CD4-positive, alpha-beta T cell (primary cell): Measurements from ENCODE around the gene IL10RB. TPM values are rescaled to one million over a fixed set of nuclear protein-coding genes. Genes with fewer than 3 reads are reported as not detected.
"Not testable (repeated sequence)": the region's sequence is repeated elsewhere in the genome, so short reads cannot be mapped to it uniquely, and the experiment has no call there.

Source experiments
- ATAC-seq: fragments of 200-7000 bp; cut with Tn5 transposase; one replicate; pipeline ENCODE4 v1.10.0; 2022; ENCODE audit warnings: mild to moderate bottlenecking; ENCODE audit not compliant: poor library complexity
- CTCF ChIA-PET: fragments of 350-600 bp; sonication (Branson Sonifier 250); formaldehyde crosslinking; loops from one replicate; lab custom pipeline; 2021; ENCODE audit warnings: antibody characterized with exemption, inconsistent platforms; lab: Charles Lee
- POLR2A ChIA-PET: fragments of 350-600 bp; sonication (Branson Sonifier 250); formaldehyde crosslinking; loops from one replicate; lab custom pipeline; 2021; ENCODE audit warnings: antibody characterized with exemption, inconsistent platforms; lab: Charles Lee
- DNase-seq, 14 experiments: peaks; one replicate each; pipeline ENCODE4 v3.0.0-alpha.2; 2013 to 2020; ENCODE audit warnings: mixed read lengths in 2 of 14
- H3K27ac ChIP-seq, 2 donors: one replicate each; pipeline versions ENCODE4 v1.5.1 to v1.7.0; 2013; ENCODE audit warnings: low read length in 2 of 2, low read depth in 1 of 2, mild to moderate bottlenecking in 1 of 2
- H3K27me3 ChIP-seq, 2 experiments: 1 replicate in 1 of 2; 2 replicates in 1 of 2; pipeline versions ENCODE4 v1.6.1 to v1.7.0; 2013; ENCODE audit warnings: low read length in 2 of 2, control low read depth in 1 of 2, mild to moderate bottlenecking in 1 of 2, moderate library complexity in 1 of 2; ENCODE audit not compliant: insufficient read depth in 2 of 2, control insufficient read depth in 1 of 2
- H3K36me3 ChIP-seq: one replicate; pipeline ENCODE4 v1.6.1; 2013; ENCODE audit warnings: low read length, control low read depth; ENCODE audit not compliant: insufficient read depth
- H3K4me1 ChIP-seq: one replicate; pipeline ENCODE4 v1.6.1; 2013; ENCODE audit warnings: low read length, control low read depth; ENCODE audit not compliant: insufficient read depth
- H3K4me3 ChIP-seq: one replicate; pipeline ENCODE4 v1.5.1; 2013; ENCODE audit warnings: mild to moderate bottlenecking, low read length, moderate library complexity
- H3K9me3 ChIP-seq, 2 experiments: 1 replicate in 1 of 2; 2 replicates in 1 of 2; pipeline versions ENCODE4 v1.6.1 to v1.7.0; 2013; ENCODE audit warnings: low read length in 2 of 2, mild to moderate bottlenecking in 2 of 2, control low read depth in 1 of 2, moderate library complexity in 1 of 2; ENCODE audit not compliant: control insufficient read depth in 1 of 2, insufficient read depth in 1 of 2
- H3K27ac Mint-ChIP-seq: one replicate; pipeline ENCODE4 v1.8.0; 2020; ENCODE audit warnings: mixed read lengths
- H3K27me3 Mint-ChIP-seq: one replicate; pipeline ENCODE4 v1.8.0; 2021; ENCODE audit warnings: mixed read lengths
- H3K36me3 Mint-ChIP-seq: one replicate; pipeline ENCODE4 v1.8.0; 2021; ENCODE audit warnings: low read depth, mixed read lengths
- H3K4me1 Mint-ChIP-seq: one replicate; pipeline ENCODE4 v1.8.0; 2021; ENCODE audit warnings: low read depth, mixed read lengths
- H3K4me3 Mint-ChIP-seq: one replicate; pipeline ENCODE4 v1.8.0; 2020; ENCODE audit warnings: mild to moderate bottlenecking, mixed read lengths
- H3K9me3 Mint-ChIP-seq: one replicate; pipeline ENCODE4 v1.8.0; 2020; ENCODE audit warnings: mixed read lengths
- intact Hi-C, 2 experiments: fragments of 100-400 bp; cut with DNase I in 1 of 2; cut with micrococcal nuclease in 1 of 2; formaldehyde crosslinking; loops; one replicate each; pipeline versions ENCODE4 v1.15.1 to v1.9.0; 2023 to 2025; cut with DNase I, micrococcal nuclease
- total RNA-seq, 174 experiments: library from RNA in 2 of 174; stranded (reverse) in 2 of 174; gene quantifications; one replicate each; pipeline ENCODE4 v1.2.3 and lab custom pipeline; 2021 to 2026
- TF ChIP-seq, protein P1 (sequence below): fragments of 200-600 bp; IDR thresholded peaks from one replicate; pipeline ENCODE4 v1.8.0; 2022; ENCODE audit warnings: antibody characterized with exemption, mild to moderate bottlenecking

Gene IL10RB
- total RNA-seq, 2 experiments from 2014 or later, result 7.2 to 9.2 TPM

GRCh38 chr21:33240404-33240803 lies 25.8 kb upstream of the IL10RB start:
- POLR2A ChIA-PET, result interaction anchor here (4.4 kb wide), 1 partner anchor 26 kb away, joined by 14 read pairs; the partner anchor contains the start of gene IL10RB
- Mint-ChIP-seq H3K36me3 (peaks cover 48% of the 10 kb centered on the region), H3K9me3 (no peaks in the 10 kb centered on the region)

DNA sequence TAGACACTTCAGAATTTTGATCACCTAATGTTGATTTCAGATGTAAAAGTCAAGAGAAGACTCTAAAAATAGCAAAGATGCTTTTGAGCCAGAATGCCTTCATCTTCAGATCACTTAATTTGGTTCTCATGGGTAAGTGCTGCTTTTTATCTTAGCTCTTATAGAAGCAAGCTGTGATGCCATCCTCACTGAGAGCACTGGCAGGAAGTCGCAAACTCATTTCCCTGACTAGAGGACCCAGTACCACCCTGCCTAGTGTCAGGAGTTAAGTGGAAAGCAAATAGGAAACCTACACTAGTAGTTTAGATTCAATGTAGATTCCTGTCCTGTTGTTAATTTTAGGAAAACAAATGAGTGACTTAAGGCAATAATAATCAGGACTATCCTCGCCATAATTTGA lies 24.3 kb upstream of the IL10RB start:
- Mint-ChIP-seq H3K27ac (peak overlapping the region; percentile 89), H3K4me1 (peaks cover 89% of the 10 kb centered on the region), H3K27me3 (no peaks in the 10 kb centered on the region), H3K4me3 (peak overlapping the region; percentile 57), H3K36me3 (peaks cover 56% of the 10 kb centered on the region), H3K9me3 (no peaks in the 10 kb centered on the region)
- peak; percentile 59 for ATAC-seq
- H3K4me1 ChIP-seq, result peaks cover 67% of the 10 kb centered on the region
- ChIA-PET CTCF (interaction anchor here (1.3 to 1.4 kb wide), 3 partner anchors 14 to 119 kb away, joined by 3 to 7 read pairs (median 4); partner anchors contain the start of gene IL10RB), POLR2A (interaction anchor here (0.9 to 4.4 kb wide), 4 partner anchors 25 to 67 kb away, joined by 3 to 14 read pairs (median 4); partner anchors contain the start of gene IL10RB)
- TF ChIP-seq, protein P1, sequence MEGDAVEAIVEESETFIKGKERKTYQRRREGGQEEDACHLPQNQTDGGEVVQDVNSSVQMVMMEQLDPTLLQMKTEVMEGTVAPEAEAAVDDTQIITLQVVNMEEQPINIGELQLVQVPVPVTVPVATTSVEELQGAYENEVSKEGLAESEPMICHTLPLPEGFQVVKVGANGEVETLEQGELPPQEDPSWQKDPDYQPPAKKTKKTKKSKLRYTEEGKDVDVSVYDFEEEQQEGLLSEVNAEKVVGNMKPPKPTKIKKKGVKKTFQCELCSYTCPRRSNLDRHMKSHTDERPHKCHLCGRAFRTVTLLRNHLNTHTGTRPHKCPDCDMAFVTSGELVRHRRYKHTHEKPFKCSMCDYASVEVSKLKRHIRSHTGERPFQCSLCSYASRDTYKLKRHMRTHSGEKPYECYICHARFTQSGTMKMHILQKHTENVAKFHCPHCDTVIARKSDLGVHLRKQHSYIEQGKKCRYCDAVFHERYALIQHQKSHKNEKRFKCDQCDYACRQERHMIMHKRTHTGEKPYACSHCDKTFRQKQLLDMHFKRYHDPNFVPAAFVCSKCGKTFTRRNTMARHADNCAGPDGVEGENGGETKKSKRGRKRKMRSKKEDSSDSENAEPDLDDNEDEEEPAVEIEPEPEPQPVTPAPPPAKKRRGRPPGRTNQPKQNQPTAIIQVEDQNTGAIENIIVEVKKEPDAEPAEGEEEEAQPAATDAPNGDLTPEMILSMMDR, result no peak
- H3K4me3 ChIP-seq, result no peak overlapping the region
- peak in 3 of 14 experiments; percentile 46 to 57 (median 47) for DNase-seq
- H3K36me3 ChIP-seq, result peaks cover 40% of the 10 kb centered on the region
- H3K9me3 ChIP-seq, result no peaks in the 10 kb centered on the region
- intact Hi-C loops, result loop anchor here in 1 of 2 experiments (10.0 kb wide), 1 partner anchor 47 kb away; no protein-coding TSS in a partner anchor
- H3K27me3 ChIP-seq, result no peaks in the 10 kb centered on the region
- H3K27ac ChIP-seq, result peak overlapping the region in 1 of 2 donors; percentile 14

More at GRCh38 chr21:33240404-33240803, 25.8 kb upstream of the IL10RB start:
- Mint-ChIP-seq H3K4me3 (no peak overlapping the region), H3K27me3 (no peaks in the 10 kb centered on the region), H3K4me1 (peaks cover 88% of the 10 kb centered on the region), H3K27ac (peak overlapping the region; percentile 89)
- CTCF ChIA-PET, result interaction anchor here (1.1 to 1.5 kb wide), 2 partner anchors 14 to 21 kb away, joined by 3 to 6 read pairs; no protein-coding TSS in a partner anchor
- Histone ChIP-seq H3K4me3 (no peak overlapping the region), H3K4me1 (peaks cover 71% of the 10 kb centered on the region), H3K36me3 (peaks cover 33% of the 10 kb centered on the region), H3K27ac (no peak overlapping the region), H3K9me3 (no peaks in the 10 kb centered on the region), H3K27me3 (no peaks in the 10 kb centered on the region)
- intact Hi-C loops, result loop anchor here in 1 of 2 experiments (10.0 kb wide), 1 partner anchor 46 kb away; no protein-coding TSS in a partner anchor
- no peak for ATAC-seq
- TF ChIP-seq, protein P1, result no peak
- no peak for DNase-seq

DNA sequence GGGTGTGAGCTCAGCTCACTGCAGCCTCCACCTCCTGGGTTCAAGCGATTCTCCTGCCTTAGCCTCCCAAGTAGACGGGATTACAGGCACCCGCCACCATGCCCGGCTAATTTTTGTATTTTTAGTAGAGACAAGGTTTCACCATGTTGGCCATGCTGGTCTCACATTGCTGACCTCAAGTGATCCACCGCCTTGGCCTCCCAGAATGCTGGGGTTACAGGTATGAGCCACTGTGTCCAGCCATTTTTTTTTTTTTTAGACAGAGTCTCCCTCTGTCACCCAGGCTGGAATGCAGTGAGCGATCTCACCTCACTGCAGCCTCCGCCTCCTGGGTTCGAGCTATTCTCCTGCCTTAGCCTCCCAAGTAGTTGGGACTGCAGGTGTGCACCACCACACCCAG lies 23.3 kb upstream of the IL10RB start:
- H3K27me3 Mint-ChIP-seq, result not testable (repeated sequence)

More for the DNA sequence above, 23.3 kb upstream of the IL10RB start:
- POLR2A ChIA-PET, result interaction anchor here (1.2 to 4.4 kb wide), 3 partner anchors 24 to 119 kb away, joined by 3 to 14 read pairs (median 4); partner anchors contain the start of genes IFNAR1 and IL10RB
- not testable (repeated sequence) for H3K4me3 Mint-ChIP-seq, H3K9me3 ChIP-seq, DNase-seq, H3K27ac Mint-ChIP-seq, H3K27me3 ChIP-seq, ATAC-seq, H3K4me3 ChIP-seq, H3K27ac ChIP-seq, H3K9me3 Mint-ChIP-seq
- Mint-ChIP-seq H3K4me1 (peaks cover 89% of the 10 kb centered on the region), H3K36me3 (peaks cover 65% of the 10 kb centered on the region)
- intact Hi-C loops, result loop anchor here in 1 of 2 experiments (10.0 kb wide), 1 partner anchor 48 kb away; no protein-coding TSS in a partner anchor
- peaks cover 50% of the 10 kb centered on the region for H3K36me3 ChIP-seq
- H3K4me1 ChIP-seq, result peaks cover 65% of the 10 kb centered on the region
- CTCF ChIA-PET, result interaction anchor here (1.4 kb wide), 1 partner anchor 118 kb away, joined by 7 read pairs; no protein-coding TSS in a partner anchor
